Retinal pigment epithelial cell (primary cell): ENCODE results near the gene STRA6.

Experiments
- DNase-seq: peaks from one replicate; pipeline ENCODE4 v3.0.0-alpha.2; 2010; ENCODE audit warnings: low read depth
- H3K4me3 ChIP-seq: 2 replicates; pipeline ENCODE4 v1.5.1; 2011; ENCODE audit warnings: mild to moderate bottlenecking, low read length, control low read depth, moderate library complexity
- CTCF ChIP-seq: conservative IDR thresholded peaks from 2 replicates; pipeline ENCODE4 v1.5.1; 2011; ENCODE audit warnings: low read depth, low read length, control low read depth, inconsistent platforms

The STRA6 gene

GRCh38 chr15:74243431-74243830 is 40.8 kb upstream of the STRA6 start:
- TF ChIP-seq CTCF = no peak

GRCh38 chr15:74242441-74243185 is 40.0 kb upstream of the STRA6 start:
- TF ChIP-seq CTCF = no peak
- no peak for DNase-seq
- H3K4me3 ChIP-seq = no peak overlapping the region

More at GRCh38 chr15:74243431-74243830, 40.8 kb upstream of the STRA6 start:
- DNase-seq = no peak
- H3K4me3 ChIP-seq = no peak overlapping the region

- no peak for DNase-seq
- TF ChIP-seq CTCF = no peak
- no peak overlapping the region for H3K4me3 ChIP-seq
These were observed 38.5 kb upstream of the STRA6 start for GRCh38 chr15:74240897-74241614.

GRCh38 chr15:74240002-74240568 is 37.5 kb upstream of the STRA6 start:
- peak; percentile 80 for TF ChIP-seq CTCF
- DNase-seq = peak; percentile 88
- no peak overlapping the region for H3K4me3 ChIP-seq

- H3K4me3 ChIP-seq = no peak overlapping the region
- no peak for TF ChIP-seq CTCF
These were observed 36.6 kb upstream of the STRA6 start for GRCh38 chr15:74239051-74239705.

GRCh38 chr15:74235962-74236361 is 33.4 kb upstream of the STRA6 start, which contains the start of gene CCDC33:
Gene CCDC33, plus strand, starts transcription at chr15:74236326. Its CDS starts 394 bp downstream, at chr15:74236720.
- H3K4me3 ChIP-seq = no peak within 1 kb of the TSS
- no peak for DNase-seq
- TF ChIP-seq CTCF = no peak

More at GRCh38 chr15:74239051-74239705, 36.6 kb upstream of the STRA6 start:
- no peak for DNase-seq
